Adrenal gland (tissue), 12 donors: ENCODE measurements around the gene MEOX1. TPM values are rescaled to one million over a fixed set of nuclear protein-coding genes. Genes with fewer than 3 reads are reported as not detected.

Experiments used
- DNase-seq, 7 donors: peaks; one replicate each; pipeline ENCODE4 v3.0.0-alpha.2; 2019 to 2020
- H3K27ac ChIP-seq, 5 donors: fragments of 200-600 bp; sonication (generic) in 4 of 5; 1 replicate in 3 of 5; 2 replicates in 2 of 5; pipeline versions ENCODE4 v1.5.1 to v1.8.0; 2016 to 2020; ENCODE audit warnings: mild to moderate bottlenecking in 1 of 5
- H3K27me3 ChIP-seq: fragments of 200-600 bp; 2 replicates; pipeline ENCODE4 v1.8.0; 2021
- H3K36me3 ChIP-seq, 2 donors: fragments of 200-600 bp; replicated peaks in 1 of 2; 1 replicate in 1 of 2; 2 replicates in 1 of 2; pipeline versions ENCODE4 v1.5.1 to v1.8.0; 2018 to 2022
- H3K4me1 ChIP-seq, 2 donors: fragments of 200-600 bp; replicated peaks in 1 of 2; 1 replicate in 1 of 2; 2 replicates in 1 of 2; pipeline versions ENCODE4 v1.5.1 to v1.8.0; 2018 to 2021
- H3K4me3 ChIP-seq, 4 donors: fragments of 200-600 bp; sonication (generic) in 3 of 4; one replicate each; pipeline ENCODE4 v1.5.1; 2016 to 2018
- H3K9me3 ChIP-seq, 3 donors: fragments of 200-600 bp; sonication (generic) in 1 of 3; replicated peaks in 1 of 3; 1 replicate in 2 of 3; 2 replicates in 1 of 3; pipeline versions ENCODE4 v1.5.1 to v1.8.0; 2016 to 2021
- CTCF ChIP-seq, 6 experiments: fragments of 450-650 bp in 4 of 6; fragments of 200-600 bp in 2 of 6; sonication (generic) in 1 of 6; IDR thresholded peaks; 1 replicate in 5 of 6; 2 replicates in 1 of 6; pipeline versions ENCODE4 v1.5.1 to v1.8.0; 2016 to 2021; ENCODE audit warnings: antibody characterized with exemption in 6 of 6, mild to moderate bottlenecking in 2 of 6, moderate library complexity in 1 of 6
- POLR2A ChIP-seq, 2 donors: fragments of 450-650 bp; IDR thresholded peaks; one replicate each; pipeline ENCODE4 v1.6.1; 2017; ENCODE audit warnings: antibody characterized with exemption in 2 of 2, mild to moderate bottlenecking in 2 of 2, moderate library complexity in 1 of 2
- WGBS, 4 donors: extraction: QIAGEN DNeasy Blood & Tissue Kit in 2 of 4; methylation state at CpG; one replicate each; pipeline versions ENCODE4 v1.1.5 to v1.1.7; 2013 to 2017; 5-methylcytosine and 5-hydroxymethylcytosine counted together
- intact Hi-C, 2 donors: fragments of 100-400 bp; cut with DNase I; formaldehyde crosslinking; loops; one replicate each; pipeline versions ENCODE4 v1.14.1 to v1.15.0; 2022 to 2023
- polyA plus RNA-seq, 3 donors: library from polyadenylated mRNA; stranded (reverse); fragments of 200-250 nt in 2 of 3; fragments of 350-450 nt in 1 of 3; fragmentation: Illumina TruSeq in 1 of 3; extraction: RNeasy Lipid Tissue Mini Kit (QIAGEN cat#74804) in 1 of 3; gene quantifications; one replicate each; pipeline ENCODE4 v1.2.3, GENCODE V29; 2013 to 2014
- total RNA-seq, 9 donors: library from RNA; depleted of rRNA in 4 of 9; stranded (reverse); fragments of >200 nt in 4 of 9; fragments of 120-200 nt in 1 of 9; fragmentation: NEBNext Ultra II Directional in 1 of 9; extraction: Animal tissue kit (Norgen Biotek cat#: 25700) in 1 of 9; gene quantifications; one replicate each; pipeline versions ENCODE4 v1.1.0 to v1.2.4, GENCODE V29; 2013 to 2023
- donor health status: healthy with polysubstance abuse.
- donor health status: Bipolar disorder and iron deficiency.
- donor health status: DM: yes; HTN: yes; CAD: no.
- donor health status: DM: no; HTN: no; CAD: no.
- donor health status: DM: no; HTN: no; CAD: no.
- donor health status: DM: yes; HTN: yes; CAD: no.

Gene MEOX1
- total and polyA plus RNA-seq, 12 donors: 0.11 to 6.6 (median 0.40) TPM; not detected in 2

DNA sequence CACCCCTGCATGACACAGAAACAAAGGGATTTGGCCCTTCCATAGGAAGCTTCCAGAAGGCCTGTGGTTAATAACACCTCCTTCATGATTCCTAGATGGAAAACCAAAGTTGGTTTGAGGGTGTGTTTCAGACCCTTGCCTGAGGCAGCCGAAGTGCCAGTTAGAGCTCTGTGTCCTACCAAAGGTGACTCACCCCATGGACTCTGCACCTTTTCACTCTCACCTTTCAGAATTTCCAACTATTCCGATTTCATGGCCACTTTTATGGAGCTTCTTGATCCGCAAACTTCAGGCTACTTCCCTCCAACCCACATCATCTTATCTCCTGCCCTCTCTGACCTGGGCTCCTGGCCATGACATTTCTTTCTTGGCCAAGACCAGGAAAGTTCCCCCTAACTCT lies 49.2 kb downstream of the MEOX1 start:
- H3K4me3 ChIP-seq: no peak overlapping the region
- DNase-seq: no peak
- H3K27ac ChIP-seq: no peak overlapping the region
- intact Hi-C loops: no loop called here
- no peaks in the 10 kb centered on the region for H3K27me3 ChIP-seq
- H3K36me3 ChIP-seq: no peaks in the 10 kb centered on the region
- WGBS, 4 donors: 71 to 90% (median 87%) methylated on average over 3 of the region's 3 CpGs
- no peaks in the 10 kb centered on the region for H3K9me3 ChIP-seq
- TF ChIP-seq POLR2A (IDR thresholded peaks at IDR 0.05): no peak
- TF ChIP-seq CTCF (IDR thresholded peaks at IDR 0.05): no peak
- no peaks in the 10 kb centered on the region for H3K4me1 ChIP-seq

- H3K4me1 ChIP-seq: no peaks in the 10 kb centered on the region
- intact Hi-C loops: no loop called here
Observed at GRCh38 chr17:43611230-43611969, 50.3 kb downstream of the MEOX1 start.

DNA sequence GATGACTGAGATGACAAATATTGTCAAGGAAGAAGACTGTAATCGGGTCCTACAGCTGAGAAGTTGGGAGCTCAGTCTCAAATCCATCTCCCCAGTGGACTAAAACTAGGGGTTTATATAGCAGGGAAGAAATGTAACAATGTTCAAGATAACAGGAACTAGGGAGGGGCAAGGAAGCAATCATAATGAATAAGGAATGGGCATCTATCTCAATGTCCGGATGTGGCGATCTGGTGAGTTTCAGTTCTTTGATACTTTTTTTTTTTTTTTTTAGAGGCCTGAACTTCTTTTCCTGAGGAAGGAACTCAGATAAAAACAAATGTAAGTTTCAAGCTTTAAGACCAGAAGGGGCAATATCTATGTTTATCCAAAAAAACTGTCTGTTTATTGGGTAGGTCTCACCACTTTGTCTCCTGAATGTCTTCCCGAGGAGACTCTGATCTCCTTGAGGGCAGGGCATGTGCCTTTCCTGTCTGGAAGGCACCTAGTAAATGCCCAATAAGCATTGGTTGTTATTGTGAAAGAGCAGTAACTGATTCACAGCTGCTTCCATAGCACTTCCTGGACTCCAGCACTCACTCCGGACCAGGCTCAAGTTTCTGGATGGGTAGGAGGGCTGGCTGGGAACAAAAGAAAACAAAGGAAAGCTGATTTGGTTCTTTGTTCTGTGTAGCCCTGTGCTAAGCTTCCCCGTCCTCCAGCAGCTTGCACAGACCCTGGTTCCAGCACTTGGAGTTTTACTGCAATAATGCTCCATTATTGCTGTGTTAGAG lies 51.9 kb downstream of the MEOX1 start:
- Histone ChIP-seq H3K27ac (no peak overlapping the region), H3K4me3 (no peak overlapping the region), H3K36me3 (no peaks in the 10 kb centered on the region), H3K27me3 (no peaks in the 10 kb centered on the region), H3K9me3 (no peaks in the 10 kb centered on the region), H3K4me1 (no peaks in the 10 kb centered on the region)
- intact Hi-C loops: no loop called here
- no peak for TF ChIP-seq CTCF (IDR thresholded peaks at IDR 0.05)
- no peak for TF ChIP-seq POLR2A (IDR thresholded peaks at IDR 0.05)
- peak in 1 of 7 donors; percentile 16 for DNase-seq
- WGBS, 4 donors: 65 to 76% (median 70%) methylated on average over 6 of the region's 6 CpGs

More at GRCh38 chr17:43611230-43611969, 50.3 kb downstream of the MEOX1 start:
- Histone ChIP-seq H3K4me3 (no peak overlapping the region), H3K9me3 (no peaks in the 10 kb centered on the region), H3K27me3 (no peaks in the 10 kb centered on the region), H3K27ac (no peak overlapping the region), H3K36me3 (no peaks in the 10 kb centered on the region)
- TF ChIP-seq POLR2A (IDR thresholded peaks at IDR 0.05): no peak
- TF ChIP-seq CTCF (IDR thresholded peaks at IDR 0.05): no peak
- WGBS, 4 donors: 75 to 98% (median 89%) methylated on average over 2 of the region's 2 CpGs
- no peak for DNase-seq

DNA sequence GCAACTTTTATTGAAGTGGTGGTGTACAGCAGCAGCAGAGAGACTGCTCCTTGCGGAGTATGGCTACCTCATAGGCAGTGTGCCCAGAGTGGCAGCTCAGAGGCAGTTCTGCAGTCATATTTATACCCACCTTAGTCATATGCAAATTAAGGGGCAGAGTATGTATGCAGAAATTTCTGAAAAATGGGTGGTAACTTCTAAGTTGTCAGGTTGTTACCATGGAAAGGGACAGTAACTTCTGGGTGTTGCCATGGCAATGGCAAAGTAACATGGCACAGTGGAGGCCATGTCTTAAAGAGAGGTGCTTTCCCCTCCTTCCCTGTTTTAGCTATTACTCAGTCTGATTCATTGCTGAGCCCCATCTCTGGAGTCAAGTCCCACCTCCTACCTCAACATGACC lies 53.4 kb downstream of the MEOX1 start:
- Histone ChIP-seq H3K4me1 (no peaks in the 10 kb centered on the region), H3K9me3 (no peaks in the 10 kb centered on the region), H3K4me3 (no peak overlapping the region), H3K27ac (no peak overlapping the region), H3K27me3 (no peaks in the 10 kb centered on the region), H3K36me3 (no peaks in the 10 kb centered on the region)
- 92 to 100% (median 98%) methylated on average over 1 of the region's 1 CpG for WGBS, 4 donors
- TF ChIP-seq POLR2A (IDR thresholded peaks at IDR 0.05): no peak
- TF ChIP-seq CTCF (IDR thresholded peaks at IDR 0.05): no peak
- no peak for DNase-seq
- intact Hi-C loops: no loop called here
